OCI-LY1 (cell line): Measurements from ENCODE around the gene CHST4.

Source experiments
- EZH2 ChIP-seq: fragments of 200-600 bp; sonication (generic), shearing (Covaris generic); IDR thresholded peaks from 2 replicates; pipeline ENCODE4 v1.8.0; 2017; ENCODE audit warnings: borderline replicate concordance, mixed run types, mild to moderate bottlenecking, antibody characterized with exemption, low read length, moderate library complexity, mixed read lengths
- TF ChIP-seq, protein P1 (sequence below): fragments of 200-600 bp; sonication (generic), shearing (Covaris generic); IDR thresholded peaks from 2 replicates; pipeline ENCODE4 v1.5.1; 2017; ENCODE audit warnings: mild to moderate bottlenecking, antibody characterized with exemption, low read length, moderate library complexity, mixed read lengths

DNA sequence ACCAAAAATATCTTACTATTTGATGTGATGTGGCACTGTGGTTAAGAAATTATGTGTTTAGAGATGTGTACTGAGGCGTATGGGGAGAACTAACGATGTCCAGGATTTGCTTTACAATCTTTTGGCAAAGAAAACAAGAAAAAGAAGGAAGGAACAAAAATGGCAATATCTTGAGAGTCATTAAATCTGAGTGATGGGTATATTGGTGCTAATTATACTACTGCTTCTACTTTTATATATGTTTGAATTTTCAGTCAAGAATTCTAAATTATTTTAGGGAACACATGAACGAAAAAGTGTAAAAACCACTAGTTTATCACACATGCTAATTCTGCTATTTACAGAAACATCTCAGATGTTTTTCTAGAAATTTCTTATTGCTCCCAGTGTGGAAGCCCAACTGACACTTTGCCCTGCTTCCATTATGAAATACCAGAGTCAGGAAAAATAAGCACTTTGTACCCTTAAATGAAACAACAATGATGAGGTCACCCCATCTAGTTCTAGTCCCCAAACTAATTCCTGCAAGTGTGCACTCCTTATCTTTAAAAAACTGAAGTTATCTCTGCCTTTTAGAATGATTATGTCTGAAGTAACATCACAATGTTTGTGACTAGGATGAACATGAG lies 31.8 kb downstream of the CHST4 start:
- no peak for TF ChIP-seq EZH2
- TF ChIP-seq, protein P1, sequence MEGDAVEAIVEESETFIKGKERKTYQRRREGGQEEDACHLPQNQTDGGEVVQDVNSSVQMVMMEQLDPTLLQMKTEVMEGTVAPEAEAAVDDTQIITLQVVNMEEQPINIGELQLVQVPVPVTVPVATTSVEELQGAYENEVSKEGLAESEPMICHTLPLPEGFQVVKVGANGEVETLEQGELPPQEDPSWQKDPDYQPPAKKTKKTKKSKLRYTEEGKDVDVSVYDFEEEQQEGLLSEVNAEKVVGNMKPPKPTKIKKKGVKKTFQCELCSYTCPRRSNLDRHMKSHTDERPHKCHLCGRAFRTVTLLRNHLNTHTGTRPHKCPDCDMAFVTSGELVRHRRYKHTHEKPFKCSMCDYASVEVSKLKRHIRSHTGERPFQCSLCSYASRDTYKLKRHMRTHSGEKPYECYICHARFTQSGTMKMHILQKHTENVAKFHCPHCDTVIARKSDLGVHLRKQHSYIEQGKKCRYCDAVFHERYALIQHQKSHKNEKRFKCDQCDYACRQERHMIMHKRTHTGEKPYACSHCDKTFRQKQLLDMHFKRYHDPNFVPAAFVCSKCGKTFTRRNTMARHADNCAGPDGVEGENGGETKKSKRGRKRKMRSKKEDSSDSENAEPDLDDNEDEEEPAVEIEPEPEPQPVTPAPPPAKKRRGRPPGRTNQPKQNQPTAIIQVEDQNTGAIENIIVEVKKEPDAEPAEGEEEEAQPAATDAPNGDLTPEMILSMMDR: no peak
